Chondrocyte (in vitro differentiated cells): ENCODE measurements around the gene PAPSS1. TPM values are rescaled to one million over a fixed set of nuclear protein-coding genes. Genes with fewer than 3 reads are reported as not detected.

Source experiments
- DNase-seq: peaks from one replicate; pipeline ENCODE4 v3.0.0; 2021; ENCODE audit warnings: mixed read lengths, low spot score
- H3K27ac Mint-ChIP-seq: one replicate; pipeline ENCODE4 v1.8.0; 2021; ENCODE audit warnings: mild to moderate bottlenecking, moderate library complexity, mixed read lengths; ENCODE audit not compliant: unreplicated experiment
- H3K27me3 Mint-ChIP-seq: 2 replicates; pipeline ENCODE4 v1.8.0; 2021; ENCODE audit warnings: low read depth, mixed read lengths
- H3K36me3 Mint-ChIP-seq: 2 replicates; pipeline ENCODE4 v1.8.0; 2021; ENCODE audit warnings: low read depth, mixed read lengths
- H3K4me1 Mint-ChIP-seq: 2 replicates; pipeline ENCODE4 v1.8.0; 2021; ENCODE audit warnings: low read depth, mild to moderate bottlenecking, mixed read lengths
- H3K4me3 Mint-ChIP-seq: one replicate; pipeline ENCODE4 v1.8.0; 2021; ENCODE audit warnings: mild to moderate bottlenecking, moderate library complexity, mixed read lengths; ENCODE audit not compliant: unreplicated experiment
- H3K9me3 Mint-ChIP-seq: 2 replicates; pipeline ENCODE4 v1.8.0; 2021; ENCODE audit warnings: low read depth, mixed read lengths
- total RNA-seq: library from RNA; stranded (reverse); gene quantifications from 3 replicates; pipeline ENCODE4 v1.2.1, GENCODE V29; 2021
- TF ChIP-seq, protein P1 (sequence below): fragments of 200-600 bp; sonication (generic); IDR thresholded peaks from 2 replicates; pipeline ENCODE4 v1.5.0; 2021; ENCODE audit warnings: antibody characterized with exemption, mild to moderate bottlenecking, moderate library complexity

Gene PAPSS1
- total RNA-seq, 1 donor from 2014 or later, result 105 TPM

DNA sequence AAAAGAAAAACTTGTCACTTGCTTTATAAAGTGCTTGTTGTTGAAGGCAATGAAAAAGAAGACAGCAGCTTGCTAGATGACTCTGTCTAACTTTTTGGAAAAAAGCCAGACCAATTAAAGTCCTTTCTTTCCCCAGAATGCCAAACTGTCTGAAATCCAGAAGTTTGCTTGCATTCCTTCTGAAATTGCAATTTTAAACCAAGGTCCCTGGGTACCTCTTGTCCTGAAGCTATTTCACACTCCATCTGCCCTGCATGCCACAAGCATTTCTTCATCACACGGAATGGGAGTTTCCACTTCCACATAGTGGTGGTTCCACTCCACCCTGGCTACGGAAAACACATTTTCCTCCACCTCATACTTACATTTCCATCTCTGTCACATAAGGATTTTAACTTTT, 101.0 kb downstream of the PAPSS1 start:
- no peak for DNase-seq
- H3K36me3 Mint-ChIP-seq, result peaks cover 21% of the 10 kb centered on the region
- H3K27me3 Mint-ChIP-seq, result no peaks in the 10 kb centered on the region
- no peak overlapping the region for H3K4me3 Mint-ChIP-seq
- peak overlapping the region; percentile 81 for H3K27ac Mint-ChIP-seq
- peaks cover 22% of the 10 kb centered on the region for H3K9me3 Mint-ChIP-seq
- TF ChIP-seq, protein P1, sequence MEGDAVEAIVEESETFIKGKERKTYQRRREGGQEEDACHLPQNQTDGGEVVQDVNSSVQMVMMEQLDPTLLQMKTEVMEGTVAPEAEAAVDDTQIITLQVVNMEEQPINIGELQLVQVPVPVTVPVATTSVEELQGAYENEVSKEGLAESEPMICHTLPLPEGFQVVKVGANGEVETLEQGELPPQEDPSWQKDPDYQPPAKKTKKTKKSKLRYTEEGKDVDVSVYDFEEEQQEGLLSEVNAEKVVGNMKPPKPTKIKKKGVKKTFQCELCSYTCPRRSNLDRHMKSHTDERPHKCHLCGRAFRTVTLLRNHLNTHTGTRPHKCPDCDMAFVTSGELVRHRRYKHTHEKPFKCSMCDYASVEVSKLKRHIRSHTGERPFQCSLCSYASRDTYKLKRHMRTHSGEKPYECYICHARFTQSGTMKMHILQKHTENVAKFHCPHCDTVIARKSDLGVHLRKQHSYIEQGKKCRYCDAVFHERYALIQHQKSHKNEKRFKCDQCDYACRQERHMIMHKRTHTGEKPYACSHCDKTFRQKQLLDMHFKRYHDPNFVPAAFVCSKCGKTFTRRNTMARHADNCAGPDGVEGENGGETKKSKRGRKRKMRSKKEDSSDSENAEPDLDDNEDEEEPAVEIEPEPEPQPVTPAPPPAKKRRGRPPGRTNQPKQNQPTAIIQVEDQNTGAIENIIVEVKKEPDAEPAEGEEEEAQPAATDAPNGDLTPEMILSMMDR, result peak; percentile 12
- H3K4me1 Mint-ChIP-seq, result peaks cover 65% of the 10 kb centered on the region

DNA sequence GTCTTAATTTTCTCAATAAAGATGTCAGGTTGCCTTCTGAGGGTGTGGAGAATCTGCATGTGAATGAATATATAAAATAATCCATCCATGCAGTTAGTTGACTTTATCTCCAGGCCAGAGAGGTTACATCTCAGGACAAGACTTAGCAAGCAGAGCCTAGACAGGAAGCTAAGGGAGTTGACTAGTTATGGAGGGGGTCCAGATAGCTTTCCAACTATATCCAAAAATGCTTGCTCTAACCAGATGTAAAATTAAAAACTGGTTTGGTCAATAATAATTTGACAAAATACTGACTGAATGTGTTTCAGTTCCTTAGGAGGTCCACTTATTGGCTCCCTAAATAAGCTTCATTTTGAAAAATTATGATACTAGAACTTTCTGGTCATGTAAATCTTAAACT, 101.4 kb downstream of the PAPSS1 start:
- peak overlapping the region; percentile 96 for H3K27ac Mint-ChIP-seq
- H3K9me3 Mint-ChIP-seq, result peaks cover 18% of the 10 kb centered on the region

DNA sequence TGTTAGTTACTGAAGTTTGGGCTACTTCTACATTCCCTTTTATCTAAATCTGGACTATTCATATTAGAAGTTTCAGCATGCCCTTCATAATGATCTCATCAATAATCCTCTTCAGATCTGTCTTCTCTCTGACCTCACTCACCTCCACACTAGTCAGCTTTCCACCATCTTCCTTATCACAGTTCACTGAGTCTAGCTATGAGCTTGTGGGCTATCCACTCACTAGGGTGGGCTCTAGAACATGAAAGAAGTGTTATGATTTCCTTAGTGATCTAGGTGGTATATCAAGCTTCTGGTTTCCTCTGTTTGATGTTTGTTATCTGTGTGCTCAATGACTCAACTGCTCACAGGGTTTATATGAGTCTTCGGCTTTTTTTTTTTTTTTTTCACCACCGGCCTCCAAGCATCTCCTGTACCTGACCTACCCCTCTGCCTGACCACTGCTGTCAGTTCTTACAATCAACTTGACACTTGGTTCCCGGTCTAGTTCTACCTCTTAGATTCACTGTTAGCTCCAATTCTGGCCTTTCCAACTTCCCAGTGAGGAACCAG, 103.1 kb downstream of the PAPSS1 start:
- DNase-seq, result no peak
- Mint-ChIP-seq H3K27ac (peak overlapping the region; percentile 76), H3K27me3 (no peaks in the 10 kb centered on the region), H3K9me3 (peaks cover 9% of the 10 kb centered on the region), H3K36me3 (peaks cover 25% of the 10 kb centered on the region), H3K4me1 (peaks cover 68% of the 10 kb centered on the region), H3K4me3 (no peak overlapping the region)
- TF ChIP-seq, protein P1, result no peak

More for the DNA sequence above, 101.4 kb downstream of the PAPSS1 start:
- Mint-ChIP-seq H3K4me3 (no peak overlapping the region), H3K4me1 (peaks cover 65% of the 10 kb centered on the region), H3K36me3 (peaks cover 16% of the 10 kb centered on the region), H3K27me3 (no peaks in the 10 kb centered on the region)
- DNase-seq, result no peak
- TF ChIP-seq, protein P1, result no peak

DNA sequence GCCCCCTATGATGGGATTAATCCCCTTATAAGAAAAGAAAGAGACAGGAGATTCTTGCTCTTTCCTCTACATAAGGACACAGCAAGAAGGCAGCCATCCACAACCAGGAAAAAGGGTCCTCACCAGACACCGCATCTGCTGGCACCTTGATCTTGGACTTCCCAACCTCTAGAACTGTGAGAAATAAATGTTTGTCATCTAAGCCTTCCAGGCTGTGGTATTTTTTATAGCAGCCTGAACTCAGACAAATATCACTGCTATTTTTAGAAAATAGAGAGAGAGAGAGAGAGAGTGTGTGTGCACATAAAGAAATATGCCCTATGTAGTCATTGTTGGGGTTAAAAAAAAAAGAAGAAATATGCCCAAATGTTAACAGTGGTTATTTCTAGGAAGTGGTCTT, 104.2 kb downstream of the PAPSS1 start:
- DNase-seq, result no peak
- H3K36me3 Mint-ChIP-seq, result peaks cover 29% of the 10 kb centered on the region
- no peaks in the 10 kb centered on the region for H3K27me3 Mint-ChIP-seq
- H3K9me3 Mint-ChIP-seq, result peaks cover 9% of the 10 kb centered on the region
- peaks cover 65% of the 10 kb centered on the region for H3K4me1 Mint-ChIP-seq
- TF ChIP-seq, protein P1, result no peak
- H3K27ac Mint-ChIP-seq, result peak overlapping the region; percentile 33
- H3K4me3 Mint-ChIP-seq, result no peak overlapping the region

DNA sequence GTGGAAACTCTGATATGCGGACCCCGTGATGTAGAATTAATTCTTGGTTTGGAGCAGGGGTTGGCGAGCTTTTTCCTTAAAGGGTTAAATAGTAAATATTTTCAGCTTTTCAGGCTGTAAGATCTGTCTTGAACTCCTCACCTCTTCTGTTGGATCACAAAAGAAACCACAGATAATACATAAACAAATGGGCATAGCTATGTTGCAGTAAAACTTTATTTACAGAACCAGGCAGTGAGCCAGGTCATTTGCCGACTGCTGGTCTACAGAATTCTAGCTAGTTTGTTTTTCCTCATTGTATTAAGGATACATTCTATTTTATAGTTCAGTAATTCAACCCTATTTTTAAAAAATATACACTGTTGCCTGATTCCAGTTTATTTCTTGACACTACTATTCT, 116.6 kb downstream of the PAPSS1 start:
- TF ChIP-seq, protein P1, result peak; percentile 24
- no peaks in the 10 kb centered on the region for H3K36me3 Mint-ChIP-seq
- no peak overlapping the region for H3K4me3 Mint-ChIP-seq
- H3K4me1 Mint-ChIP-seq, result peaks cover 54% of the 10 kb centered on the region
- H3K9me3 Mint-ChIP-seq, result peaks cover 3% of the 10 kb centered on the region
- H3K27ac Mint-ChIP-seq, result no peak overlapping the region
- no peaks in the 10 kb centered on the region for H3K27me3 Mint-ChIP-seq
- no peak for DNase-seq
